IPS DF 4.7 (cell line): Measurements from ENCODE around the gene DCK.

Experiments
- DNase-seq: peaks from one replicate; pipeline ENCODE4 v3.0.0-alpha.2; 2013; ENCODE audit warnings: low spot score; ENCODE audit errors: extremely low read depth

Gene DCK

GRCh38 chr4:71062436-71062835 is 69.0 kb downstream of the DCK start:
- DNase-seq, result no peak

GRCh38 chr4:71063711-71064110 is 70.3 kb downstream of the DCK start:
- DNase-seq, result no peak

GRCh38 chr4:71064521-71064920 is 71.1 kb downstream of the DCK start:
- no peak for DNase-seq

DNA sequence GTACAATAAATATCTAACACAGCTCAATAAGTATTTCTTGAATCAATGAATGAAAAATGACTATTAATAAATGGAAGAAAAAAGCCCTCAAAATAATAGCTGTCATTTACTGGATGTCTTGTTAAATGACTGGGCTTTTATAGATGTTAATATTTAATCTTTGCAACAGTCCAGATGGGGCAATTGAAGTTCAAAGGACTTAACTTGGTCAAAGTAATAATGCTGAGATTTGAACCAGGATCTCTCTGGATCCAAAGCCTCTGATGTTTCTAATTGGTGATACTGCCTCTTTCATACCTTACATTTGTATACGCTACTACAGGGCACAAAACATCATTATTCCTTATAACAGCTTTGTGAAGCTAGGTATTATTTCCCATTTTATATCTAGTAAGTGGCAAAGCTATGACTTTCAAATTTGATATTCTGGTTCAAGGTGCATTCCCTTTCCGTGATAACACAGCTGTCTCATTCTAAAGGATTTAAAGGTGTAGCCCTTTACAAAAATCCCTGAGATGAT is 72.6 kb downstream of the DCK start:
- no peak for DNase-seq

DNA sequence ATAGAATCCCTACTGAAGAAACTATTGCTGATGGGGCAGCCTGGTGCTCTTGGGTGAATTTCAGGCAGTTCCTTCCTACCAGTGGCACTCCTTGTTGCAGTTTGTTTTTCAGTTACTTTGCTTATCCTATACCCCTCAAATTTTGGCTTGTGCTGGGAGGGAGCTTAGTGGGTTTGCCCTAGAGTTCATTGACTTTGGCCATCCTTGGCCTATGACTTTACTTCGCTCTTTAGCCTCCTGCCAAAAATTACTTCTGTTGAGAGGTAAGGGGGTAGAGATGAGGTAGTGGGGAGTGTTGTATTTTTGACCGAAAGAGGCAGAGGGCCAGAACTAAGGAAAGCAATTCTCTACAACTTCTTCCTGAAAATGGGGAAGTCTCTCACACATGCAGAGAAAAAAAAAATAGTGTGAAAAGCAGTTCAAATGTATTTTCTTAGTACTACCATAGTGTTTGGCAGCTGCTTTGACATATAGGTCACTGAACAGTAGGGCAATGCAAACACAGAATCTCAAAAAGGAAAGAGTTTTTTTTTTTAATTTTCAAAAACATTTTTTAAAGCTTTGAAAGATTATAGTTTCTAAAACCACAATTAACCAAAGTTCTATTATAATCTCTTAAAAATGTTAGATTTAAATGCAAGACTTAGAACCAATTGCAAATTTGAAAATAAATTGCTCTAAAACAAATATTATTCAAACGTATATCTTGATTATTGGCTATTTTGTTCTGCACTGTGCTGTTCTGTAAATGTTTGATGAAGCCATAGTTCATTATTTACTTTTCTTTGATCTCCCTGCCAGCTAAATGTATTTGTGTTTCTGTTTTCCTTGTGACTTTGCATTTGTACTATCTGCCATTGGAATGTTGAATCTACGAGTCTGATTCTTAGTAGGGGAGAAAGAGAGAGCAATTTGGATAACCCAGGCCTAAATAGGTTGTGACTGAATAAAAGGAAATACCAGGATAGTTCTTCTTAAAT is 73.6 kb downstream of the DCK start:
- DNase-seq, result no peak

DNA sequence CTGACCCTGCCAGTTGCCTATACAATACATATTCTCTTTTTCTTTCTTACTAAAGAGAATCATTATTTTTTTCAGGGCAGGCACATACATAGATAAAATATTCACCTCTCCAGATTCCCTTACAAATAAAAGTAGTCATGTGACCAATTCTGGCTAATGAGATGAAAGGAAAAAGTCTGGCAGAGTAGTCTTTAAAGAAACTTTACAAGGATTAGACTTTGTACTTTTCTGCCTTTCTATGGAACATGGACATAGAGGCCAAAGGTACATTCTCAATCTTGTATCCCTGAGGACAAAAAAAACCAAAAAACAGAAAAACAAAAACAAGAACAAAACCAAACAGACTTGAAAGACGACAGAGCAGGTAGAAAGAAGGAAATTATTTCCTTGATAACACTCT is 75.6 kb downstream of the DCK start:
- no peak for DNase-seq

DNA sequence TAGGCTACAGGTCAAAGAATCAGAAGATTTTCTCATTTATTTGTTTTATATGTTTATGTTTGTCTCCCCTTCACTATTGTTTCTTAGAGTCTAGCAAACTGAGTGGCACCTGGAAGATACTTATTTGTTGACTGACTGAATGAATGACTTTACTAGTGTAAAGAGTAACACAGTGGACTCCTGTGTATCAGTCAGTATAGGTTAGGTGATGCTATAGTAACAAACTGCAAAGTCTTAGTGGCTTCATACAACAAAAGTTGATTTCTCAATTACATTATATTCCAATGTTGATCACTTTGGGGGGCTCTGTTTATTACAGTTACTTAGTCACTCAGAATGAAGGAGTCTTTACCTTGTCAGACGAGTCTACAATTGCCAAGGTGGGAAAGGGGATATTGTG is 76.6 kb downstream of the DCK start:
- no peak for DNase-seq

DNA sequence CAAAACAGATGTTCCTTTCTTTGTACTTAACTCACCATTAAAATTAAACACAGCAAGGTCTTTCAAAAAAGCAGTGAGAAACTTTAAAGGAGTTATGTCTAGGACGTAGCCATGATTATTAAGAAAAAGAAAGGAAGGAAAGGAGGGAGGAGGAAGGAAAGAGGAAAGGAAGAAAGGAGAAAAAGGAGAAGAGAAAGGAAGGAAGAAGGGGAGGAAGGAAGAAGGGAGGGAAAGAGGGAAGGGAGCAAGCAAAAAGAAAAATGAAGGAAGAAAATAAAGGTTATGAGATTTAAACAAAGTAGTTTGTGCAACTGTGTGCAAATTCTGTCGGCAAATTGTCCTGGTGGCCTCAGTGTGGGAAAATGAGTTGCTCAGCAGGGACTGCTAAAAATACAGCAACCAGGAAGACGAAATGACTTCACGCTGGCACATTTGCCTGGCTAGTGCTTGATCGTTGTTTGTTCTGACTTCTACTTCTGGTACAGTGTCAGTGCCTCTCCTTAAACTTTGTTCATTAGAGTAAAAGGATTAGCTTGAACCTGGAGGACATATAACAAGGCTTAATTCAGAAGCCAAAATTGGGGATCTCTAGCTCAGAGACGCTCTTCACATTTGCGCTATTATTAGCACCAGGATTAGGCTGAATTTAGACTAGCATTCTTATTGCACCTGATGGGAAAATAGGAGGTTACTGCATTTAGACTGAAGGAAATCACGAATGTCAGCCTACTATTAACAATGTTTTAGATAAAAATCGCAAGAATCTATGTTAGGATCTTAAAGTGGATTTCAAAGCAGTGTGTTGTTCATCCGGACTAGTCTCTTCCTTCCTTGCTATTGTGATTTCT is 81.2 kb downstream of the DCK start:
- DNase-seq, result no peak
